Activated CD8-positive, alpha-beta memory T cell treated with anti-CD3 and anti-CD28 coated beads, Interleukin-2, amount 50 U/mL, for 1 hour (primary cell): ENCODE measurements around the gene THSD1.
A peak's percentile ranks its signal among the peaks of the same experiment; 100 is the strongest.

Experiments used
- DNase-seq: peaks from one replicate; pipeline ENCODE4 v3.0.0-alpha.2; 2020; ENCODE audit errors: extremely low read depth

Gene THSD1

GRCh38 chr13:52405767-52406494 is at the start of gene THSD1:
Gene THSD1, minus strand, starts transcription at chr13:52406172. Its CDS starts 3,572 bp downstream, at chr13:52402600.
- DNase-seq = no peak

- DNase-seq = no peak
Measured at GRCh38 chr13:52455677-52456041, 49.7 kb upstream of the THSD1 start.

- peak; percentile 83 for DNase-seq
Measured at GRCh38 chr13:52454820-52455676, 49.1 kb upstream of the THSD1 start, which contains the start of gene CKAP2. Gene CKAP2, plus strand, starts transcription at chr13:52455478. Its CDS starts 79 bp downstream, at chr13:52455557.

- no peak for DNase-seq
Measured at GRCh38 chr13:52454459-52454819, 48.5 kb upstream of the THSD1 start.

GRCh38 chr13:52452470-52452869 is 46.5 kb upstream of the THSD1 start:
- no peak for DNase-seq

- DNase-seq = no peak
Measured at GRCh38 chr13:52451135-52451804, 45.3 kb upstream of the THSD1 start.

GRCh38 chr13:52450793-52451116 is 44.8 kb upstream of the THSD1 start:
- no peak for DNase-seq

GRCh38 chr13:52450012-52450792 is 44.2 kb upstream of the THSD1 start, which contains the start of gene VPS36:
Gene VPS36, minus strand, starts transcription at chr13:52450634. Its CDS starts 40 bp downstream, at chr13:52450594.
- peak; percentile 79 for DNase-seq

- DNase-seq = no peak
Measured at GRCh38 chr13:52449331-52450011, 43.5 kb upstream of the THSD1 start.

- no peak for DNase-seq
Measured at GRCh38 chr13:52447815-52448552, 42.0 kb upstream of the THSD1 start.

- DNase-seq = no peak
Measured at GRCh38 chr13:52447354-52447753, 41.4 kb upstream of the THSD1 start.

GRCh38 chr13:52446265-52446664 is 40.3 kb upstream of the THSD1 start:
- DNase-seq = no peak

- no peak for DNase-seq
Measured at GRCh38 chr13:52432456-52432855, 26.5 kb upstream of the THSD1 start.

GRCh38 chr13:52428295-52428694 is 22.3 kb upstream of the THSD1 start:
- no peak for DNase-seq

- DNase-seq = no peak
Measured at GRCh38 chr13:52421216-52421615, 15.2 kb upstream of the THSD1 start.

- no peak for DNase-seq
Measured at GRCh38 chr13:52419080-52419479, 13.1 kb upstream of the THSD1 start.

GRCh38 chr13:52414963-52415362 is 9.0 kb upstream of the THSD1 start:
- no peak for DNase-seq

GRCh38 chr13:52414051-52414450 is 8.1 kb upstream of the THSD1 start:
- DNase-seq = no peak

GRCh38 chr13:52412128-52412527 is 6.2 kb upstream of the THSD1 start:
- DNase-seq = no peak

GRCh38 chr13:52411629-52412028 is 5.7 kb upstream of the THSD1 start:
- no peak for DNase-seq
